HepG2 (cell line): ENCODE measurements around the gene ZMIZ1. TPM values are rescaled to one million over a fixed set of nuclear protein-coding genes. Genes with fewer than 3 reads are reported as not detected.

ENCODE experiments used
- ATAC-seq: fragments of 200-7000 bp; cut with Tn5 transposase; 3 replicates; pipeline ENCODE4 v1.9.1; 2020; ENCODE audit warnings: mild to moderate bottlenecking, moderate library complexity
- BruUV-seq: library from RNA; stranded (reverse); fragments of 400-500 nt; replicated peaks from 2 replicates; lab custom pipeline; 2021; lab: Mats Ljungman, UMichigan
- CTCF ChIA-PET: fragments of 300-600 bp; formaldehyde crosslinking; extraction: SDS; loops from one replicate; lab custom pipeline; 2021; ENCODE audit warnings: low total read pairs, inconsistent platforms, low intra/inter-chr PET ratio; lab: Yijun Ruan, JAX
- POLR2A ChIA-PET: fragments of 350-600 bp; sonication (Branson Sonifier 250); formaldehyde crosslinking; loops from one replicate; lab custom pipeline; 2020; ENCODE audit warnings: antibody characterized with exemption, inconsistent platforms; lab: Yijun Ruan, JAX
- DNase-seq: peaks from one replicate; pipeline ENCODE4 v3.0.0-alpha.2; 2015; ENCODE audit warnings: low spot score
- FAIRE-seq: peaks from 3 replicates; lab custom pipeline; 2011; peaks lifted over from hg19 to GRCh38; lab: Jason Lieb, UNC
- H2AFZ ChIP-seq: one replicate; pipeline ENCODE4 v1.6.1; 2011; ENCODE audit warnings: low read length, inconsistent platforms
- H3K27ac ChIP-seq: fragments of 300-600 bp; 3 replicates; pipeline ENCODE4 v1.8.0; 2011; ENCODE audit warnings: mixed run types, mild to moderate bottlenecking, mixed read lengths, low read length, inconsistent platforms; ENCODE audit not compliant: insufficient read depth; ENCODE audit errors: extremely low read length
- H3K27me3 ChIP-seq, 2 experiments: fragments of 200-600 bp in 1 of 2; 2 replicates in 1 of 2; 3 replicates in 1 of 2; pipeline versions ENCODE4 v1.6.0 to v1.8.0; 2011; ENCODE audit warnings: low read length in 2 of 2, mild to moderate bottlenecking in 2 of 2, moderate library complexity in 2 of 2, inconsistent platforms in 1 of 2; ENCODE audit not compliant: insufficient read depth in 2 of 2, control insufficient read depth in 1 of 2
- H3K36me3 ChIP-seq, 2 experiments: fragments of 200-600 bp in 1 of 2; replicated peaks in 1 of 2; 2 replicates in 1 of 2; 3 replicates in 1 of 2; pipeline versions ENCODE4 v1.5.1 to v1.8.0; 2011; ENCODE audit warnings: low read length in 2 of 2, inconsistent platforms in 1 of 2; ENCODE audit not compliant: insufficient read depth in 2 of 2, control insufficient read depth in 1 of 2
- H3K4me1 ChIP-seq: 2 replicates; pipeline ENCODE4 v1.5.1; 2012; ENCODE audit warnings: low read length, inconsistent platforms; ENCODE audit not compliant: insufficient read depth
- H3K4me2 ChIP-seq: 2 replicates; pipeline ENCODE4 v1.6.0; 2011; ENCODE audit warnings: low read depth, low read length, inconsistent platforms
- H3K4me3 ChIP-seq, 3 experiments: fragments of 200-600 bp in 1 of 3; sonication (generic), shearing (Covaris generic) in 1 of 3; replicated peaks in 1 of 3; 2 replicates each; pipeline ENCODE4 v1.5.1; 2011 to 2016; ENCODE audit warnings: low read length in 3 of 3, inconsistent platforms in 2 of 3, low read depth in 2 of 3, mild to moderate bottlenecking in 2 of 3, control low read depth in 1 of 3, mixed read lengths in 1 of 3; ENCODE audit not compliant: insufficient read depth in 1 of 3
- H3K79me2 ChIP-seq: one replicate; pipeline ENCODE4 v1.6.1; 2011; ENCODE audit warnings: low read length, inconsistent platforms; ENCODE audit not compliant: insufficient read depth
- H3K9ac ChIP-seq: 2 replicates; pipeline ENCODE4 v1.6.0; 2011; ENCODE audit warnings: mild to moderate bottlenecking, low read depth, low read length, inconsistent platforms; ENCODE audit not compliant: insufficient read depth
- H3K9me3 ChIP-seq: 2 replicates; pipeline ENCODE4 v1.5.1; 2012; ENCODE audit warnings: mild to moderate bottlenecking, low read length
- H4K20me1 ChIP-seq: 2 replicates; pipeline ENCODE4 v1.6.0; 2011; ENCODE audit warnings: inconsistent platforms, mild to moderate bottlenecking, low read length, moderate library complexity; ENCODE audit not compliant: insufficient read depth
- AGO2 ChIP-seq: fragments of 200-400 bp; formaldehyde crosslinking; optimal IDR thresholded peaks from 2 replicates; pipeline ENCODE3; 2017; ENCODE audit warnings: mild to moderate bottlenecking, low read depth, low read length, moderate library complexity
- MZF1 ChIP-seq: sonication (generic); formaldehyde crosslinking; IDR thresholded peaks from 2 replicates; pipeline ENCODE4 v1.8.1; 2023; ENCODE audit warnings: mild to moderate bottlenecking, missing genetic modification reagents, borderline replicate concordance
- ZBTB33 ChIP-seq: sonication (generic); formaldehyde crosslinking; IDR thresholded peaks from 2 replicates; pipeline ENCODE4 v1.4.0; 2020; ENCODE audit warnings: missing genetic modification reagents
- WGBS: methylation state at CpG from one replicate; pipeline ENCODE4 v1.1.6; 2017; ENCODE audit warnings: low lambda C conversion rate; 5-methylcytosine and 5-hydroxymethylcytosine counted together
- in situ Hi-C: cut with HindIII; loops from 2 replicates; pipeline ENCODE4 v1.10.0; 2017; ENCODE audit warnings: low pct_unique_long_range_greater_than_20kb; ENCODE audit not compliant: extremely low pct_ligation_motif_present
- intact Hi-C: fragments of 100-400 bp; cut with micrococcal nuclease; formaldehyde crosslinking; loops from one replicate; pipeline ENCODE4 v1.10.0; 2022; ENCODE audit not compliant: unreplicated experiment
- polyA plus RNA-seq, 8 experiments: library from polyadenylated mRNA; depleted of rRNA in 3 of 8; stranded (reverse) in 7 of 8; unstranded in 1 of 8; fragments of >200 nt; fragmentation: Illumina TruSeq in 4 of 8; extraction: Trizol in 4 of 8; gene quantifications; 2 replicates each; pipeline versions ENCODE4 v1.2.1 to v1.2.3, GENCODE V29; 2011 to 2016; ENCODE audit warnings: low read depth in 4 of 8, missing spikeins in 1 of 8, mixed read lengths in 1 of 8; ENCODE audit not compliant: insufficient read depth in 1 of 8
- total RNA-seq, 5 experiments: library from RNA; depleted of rRNA; stranded (reverse); fragments of >200 nt; fragmentation: Illumina TruSeq; extraction: Trizol; gene quantifications; 2 replicates each; pipeline ENCODE4 v1.2.3, GENCODE V29; 2016; ENCODE audit warnings: low read depth in 1 of 5

ZMIZ1 gene
- total and polyA plus RNA-seq, 2 of the 13 experiments (the other 11 are each of a cell fraction or from before 2014, with no cell fraction given), result 5.3 to 10.2 TPM

- 91% methylated on average over 13 of the region's 26 CpGs for WGBS
- H3K27me3 ChIP-seq, result no peaks in the 10 kb centered on the region; a peak in 1 of 5 replicates
Measured at GRCh38 chr10:79310911-79311573, 242.3 kb downstream of the ZMIZ1 start.

More at GRCh38 chr10:79310911-79311573, 242.3 kb downstream of the ZMIZ1 start:
- H3K9ac ChIP-seq, result no peak overlapping the region
- no peaks in the 10 kb centered on the region for H4K20me1 ChIP-seq
- TF ChIP-seq AGO2 (peak; percentile 50), ZBTB33 (CRISPR knock-in tag) (peak; percentile 94), MZF1 (CRISPR knock-in tag) (no peak)
- no peak overlapping the region for H2AFZ ChIP-seq
- no peak overlapping the region for H3K4me2 ChIP-seq
- ATAC-seq (no peak; the same call in 2 of the 3 replicates), DNase-seq (no peak), FAIRE-seq (no peak)
- no peak overlapping the region for H3K4me3 ChIP-seq
- in situ Hi-C loops (no loop called here), intact Hi-C loops (no loop called here)
- H3K9me3 ChIP-seq, result no peaks in the 10 kb centered on the region
- ChIA-PET POLR2A (no interaction called here), CTCF (no interaction called here)
- no peaks in the 10 kb centered on the region for H3K79me2 ChIP-seq
- no TSS peak for BruUV-seq
- no peak overlapping the region for H3K27ac ChIP-seq
- H3K4me1 ChIP-seq, result no peaks in the 10 kb centered on the region
- H3K36me3 ChIP-seq, result peaks cover 32 to 48% of the 10 kb centered on the region in 2 experiments
